Stomach smooth muscle (tissue), 2 donors: ENCODE measurements around the gene RPP40.
"Not testable (repeated sequence)": the region's sequence is repeated elsewhere in the genome, so short reads cannot be mapped to it uniquely, and the experiment has no call there.

Source experiments
- H3K27ac ChIP-seq: one replicate; pipeline ENCODE4 v1.7.0; 2013; ENCODE audit warnings: mild to moderate bottlenecking, low read length, inconsistent platforms
- H3K27me3 ChIP-seq, 2 donors: one replicate each; pipeline ENCODE4 v1.7.0; 2013; ENCODE audit warnings: low read length in 2 of 2; ENCODE audit not compliant: insufficient read depth in 2 of 2, control insufficient read depth in 1 of 2
- H3K36me3 ChIP-seq, 2 donors: one replicate each; pipeline ENCODE4 v1.7.0; 2013; ENCODE audit warnings: low read length in 2 of 2; ENCODE audit not compliant: control insufficient read depth in 2 of 2, insufficient read depth in 2 of 2
- H3K4me1 ChIP-seq: one replicate; pipeline ENCODE4 v1.7.0; 2013; ENCODE audit warnings: low read length; ENCODE audit not compliant: control insufficient read depth, insufficient read depth
- H3K4me3 ChIP-seq, 2 donors: one replicate each; pipeline ENCODE4 v1.7.0; 2013; ENCODE audit warnings: low read length in 2 of 2
- H3K9ac ChIP-seq, 2 donors: one replicate each; pipeline ENCODE4 v1.7.0; 2013; ENCODE audit warnings: low read length in 2 of 2, mild to moderate bottlenecking in 1 of 2
- H3K9me3 ChIP-seq, 2 donors: one replicate each; pipeline ENCODE4 v1.7.0; 2013; ENCODE audit warnings: low read length in 2 of 2; ENCODE audit not compliant: control insufficient read depth in 2 of 2
- donor health status: healthy.
- donor health status: Pancreatic carcinoma.

Gene RPP40

GRCh38 chr6:5034328-5034727, 30.5 kb upstream of the RPP40 start:
- H3K36me3 ChIP-seq = no peaks in the 10 kb centered on the region
- H3K27ac ChIP-seq = no peak overlapping the region
- no peak overlapping the region for H3K9ac ChIP-seq
- H3K9me3 ChIP-seq = no peaks in the 10 kb centered on the region
- no peak overlapping the region for H3K4me3 ChIP-seq
- peaks cover 2% of the 10 kb centered on the region for H3K4me1 ChIP-seq
- no peaks in the 10 kb centered on the region for H3K27me3 ChIP-seq

- not testable (repeated sequence) for H3K9ac ChIP-seq, H3K36me3 ChIP-seq, H3K9me3 ChIP-seq, H3K27ac ChIP-seq, H3K27me3 ChIP-seq, H3K4me1 ChIP-seq, H3K4me3 ChIP-seq
These were observed 29.5 kb upstream of the RPP40 start for GRCh38 chr6:5033214-5033904.

- not testable (repeated sequence) for H3K9me3 ChIP-seq, H3K9ac ChIP-seq, H3K27me3 ChIP-seq, H3K36me3 ChIP-seq, H3K4me1 ChIP-seq, H3K27ac ChIP-seq
- H3K4me3 ChIP-seq = peak overlapping the region in 1 of 2 donors; percentile 29
These were observed 28.9 kb upstream of the RPP40 start for GRCh38 chr6:5032706-5033105.

GRCh38 chr6:5031150-5031549, 27.3 kb upstream of the RPP40 start:
- Histone ChIP-seq H3K4me3 (no peak overlapping the region), H3K27ac (no peak overlapping the region), H3K4me1 (peaks cover 2% of the 10 kb centered on the region), H3K9me3 (no peaks in the 10 kb centered on the region), H3K27me3 (no peaks in the 10 kb centered on the region), H3K9ac (peak overlapping the region in 1 of 2 donors; percentile 21), H3K36me3 (no peaks in the 10 kb centered on the region)

- Histone ChIP-seq H3K9me3 (no peaks in the 10 kb centered on the region), H3K27me3 (no peaks in the 10 kb centered on the region), H3K36me3 (no peaks in the 10 kb centered on the region), H3K9ac (no peak overlapping the region), H3K4me3 (no peak overlapping the region), H3K4me1 (peaks cover 4% of the 10 kb centered on the region), H3K27ac (no peak overlapping the region)
These were observed 26.8 kb upstream of the RPP40 start for GRCh38 chr6:5030596-5031136.

GRCh38 chr6:5029609-5030008, 25.8 kb upstream of the RPP40 start:
- Histone ChIP-seq H3K4me3 (no peak overlapping the region), H3K4me1 (peaks cover 9% of the 10 kb centered on the region), H3K27ac (no peak overlapping the region)

GRCh38 chr6:5028921-5029320, 25.1 kb upstream of the RPP40 start:
- Histone ChIP-seq H3K4me1 (peaks cover 9% of the 10 kb centered on the region), H3K9me3 (no peaks in the 10 kb centered on the region), H3K9ac (no peak overlapping the region), H3K4me3 (no peak overlapping the region), H3K27ac (no peak overlapping the region), H3K27me3 (no peaks in the 10 kb centered on the region), H3K36me3 (no peaks in the 10 kb centered on the region)

More at GRCh38 chr6:5029609-5030008, 25.8 kb upstream of the RPP40 start:
- Histone ChIP-seq H3K9ac (no peak overlapping the region), H3K9me3 (no peaks in the 10 kb centered on the region), H3K27me3 (no peaks in the 10 kb centered on the region), H3K36me3 (no peaks in the 10 kb centered on the region)

GRCh38 chr6:5028301-5028700, 24.5 kb upstream of the RPP40 start:
- Histone ChIP-seq H3K4me1 (peaks cover 9% of the 10 kb centered on the region), H3K9ac (no peak overlapping the region), H3K9me3 (no peaks in the 10 kb centered on the region), H3K4me3 (no peak overlapping the region), H3K27me3 (no peaks in the 10 kb centered on the region), H3K27ac (no peak overlapping the region), H3K36me3 (no peaks in the 10 kb centered on the region)

- Histone ChIP-seq H3K36me3 (no peaks in the 10 kb centered on the region), H3K4me3 (peak overlapping the region; percentile 85 to 92), H3K4me1 (peaks cover 9% of the 10 kb centered on the region), H3K27ac (peak overlapping the region; percentile 97), H3K9ac (peak overlapping the region; percentile 95 to 97), H3K27me3 (no peaks in the 10 kb centered on the region), H3K9me3 (no peaks in the 10 kb centered on the region)
These were observed 22.3 kb upstream of the RPP40 start for GRCh38 chr6:5025911-5026819.

GRCh38 chr6:5023923-5024322, 20.1 kb upstream of the RPP40 start:
- H3K4me1 ChIP-seq = peaks cover 7% of the 10 kb centered on the region
- H3K4me3 ChIP-seq = no peak overlapping the region
- H3K27ac ChIP-seq = no peak overlapping the region
- no peaks in the 10 kb centered on the region for H3K27me3 ChIP-seq
- H3K9ac ChIP-seq = no peak overlapping the region
- no peaks in the 10 kb centered on the region for H3K36me3 ChIP-seq
- H3K9me3 ChIP-seq = no peaks in the 10 kb centered on the region
